GM13976 (cell line): ENCODE data around the gene ZDHHC11.
"Not testable (repeated sequence)": the region's sequence is repeated elsewhere in the genome, so short reads cannot be mapped to it uniquely, and the experiment has no call there.

Experiments
- DNase-seq: peaks from one replicate; pipeline ENCODE4 v3.0.0; 2012; ENCODE audit warnings: low spot score
- CTCF ChIP-seq: IDR thresholded peaks from 2 replicates; pipeline ENCODE4 v1.5.1; 2012; ENCODE audit warnings: borderline replicate concordance, mild to moderate bottlenecking; ENCODE audit not compliant: insufficient read depth; ENCODE audit errors: extremely low read depth, missing control alignments, control extremely low read depth
- in situ Hi-C: fragments of 300-500 bp; cut with MboI; formaldehyde crosslinking; loops from one replicate; pipeline ENCODE4 v1.12.0; 2022; ENCODE audit warnings: low sequenced_read_pairs, mixed read lengths, inconsistent platforms; ENCODE audit not compliant: unreplicated experiment

Gene ZDHHC11

GRCh38 chr5:775961-776861 lies 74.6 kb downstream of the ZDHHC11 start:
- in situ Hi-C loops = no loop called here
- peak; percentile 44 for DNase-seq
- no peak for TF ChIP-seq CTCF

GRCh38 chr5:775595-775960 lies 75.2 kb downstream of the ZDHHC11 start:
- DNase-seq, in situ Hi-C loops: not testable (repeated sequence)

- in situ Hi-C loops = not testable (repeated sequence)
- peak; percentile 34 for DNase-seq
Measured at GRCh38 chr5:774854-775505, 75.8 kb downstream of the ZDHHC11 start.

GRCh38 chr5:774304-774703 lies 76.5 kb downstream of the ZDHHC11 start:
- in situ Hi-C loops = not testable (repeated sequence)
- DNase-seq = peak; percentile 27

GRCh38 chr5:773517-774264 lies 77.1 kb downstream of the ZDHHC11 start:
- peak; percentile 39 for DNase-seq
- in situ Hi-C loops = no loop called here
- TF ChIP-seq CTCF = no peak

- DNase-seq, in situ Hi-C loops: not testable (repeated sequence)
Measured at GRCh38 chr5:772931-773330, 77.9 kb downstream of the ZDHHC11 start.

GRCh38 chr5:772547-772890 lies 78.3 kb downstream of the ZDHHC11 start:
- in situ Hi-C loops, DNase-seq: not testable (repeated sequence)

GRCh38 chr5:771841-772546 lies 78.8 kb downstream of the ZDHHC11 start:
- in situ Hi-C loops = not testable (repeated sequence)

GRCh38 chr5:771087-771781 lies 79.6 kb downstream of the ZDHHC11 start:
- in situ Hi-C loops, DNase-seq: not testable (repeated sequence)

More at GRCh38 chr5:771841-772546, 78.8 kb downstream of the ZDHHC11 start:
- DNase-seq = not testable (repeated sequence)

GRCh38 chr5:770585-770984 lies 80.2 kb downstream of the ZDHHC11 start:
- DNase-seq, in situ Hi-C loops: not testable (repeated sequence)

- in situ Hi-C loops, DNase-seq: not testable (repeated sequence)
Measured at GRCh38 chr5:769485-770145, 81.2 kb downstream of the ZDHHC11 start.
